K562 (cell line): Measurements from ENCODE around the gene GABARAPL2. TPM values are rescaled to one million over a fixed set of nuclear protein-coding genes. Genes with fewer than 3 reads are reported as not detected.

Experiments
- BACH1 ChIP-seq: fragments of 200-800 bp; sonication (Bioruptor generic); IDR thresholded peaks from 2 replicates; pipeline ENCODE4 v1.6.1; 2016; ENCODE audit warnings: missing genetic modification characterization, missing compliant biosample characterization
- CTCFL ChIP-seq: IDR thresholded peaks from 2 replicates; pipeline ENCODE4 v1.6.1; 2011; ENCODE audit warnings: borderline replicate concordance, low read depth, mild to moderate bottlenecking, moderate library complexity, low read length; ENCODE audit not compliant: insufficient read depth, poor library complexity, severe bottlenecking
- DACH1 ChIP-seq: fragments of 450-650 bp; IDR thresholded peaks from 2 replicates; pipeline ENCODE4 v1.6.1; 2018; ENCODE audit not compliant: partially characterized antibody
- DNMT1 ChIP-seq: fragments of 450-650 bp; IDR thresholded peaks from 2 replicates; pipeline ENCODE4 v1.6.1; 2016; ENCODE audit warnings: antibody characterized with exemption, mild to moderate bottlenecking
- FOXJ2 ChIP-seq: fragments of 200-800 bp; sonication (Bioruptor generic); IDR thresholded peaks from 2 replicates; pipeline ENCODE4 v1.6.1; 2016; ENCODE audit warnings: missing genetic modification characterization, missing compliant biosample characterization
- FOXK2 ChIP-seq, 2 experiments: fragments of 450-650 bp; IDR thresholded peaks in 1 of 2; conservative IDR thresholded peaks in 1 of 2; 2 replicates each; pipeline ENCODE4 v1.6.1; 2016; ENCODE audit warnings: low read depth in 2 of 2, mild to moderate bottlenecking in 1 of 2
- HLTF ChIP-seq: fragments of 450-650 bp; IDR thresholded peaks from 2 replicates; pipeline ENCODE4 v1.6.1; 2016
- JUND ChIP-seq, 2 experiments: IDR thresholded peaks; 2 replicates in 1 of 2; 3 replicates in 1 of 2; pipeline ENCODE4 v1.6.1; 2011; ENCODE audit warnings: borderline replicate concordance in 2 of 2, low read depth in 2 of 2, low read length in 2 of 2, improper control_type of control experiment in 1 of 2, missing biosample characterization in 1 of 2, missing genetic modification characterization in 1 of 2, missing genetic modification reagents in 1 of 2
- KDM4B ChIP-seq, 2 experiments: fragments of 450-650 bp in 1 of 2; sonication (generic) in 1 of 2; IDR thresholded peaks; 2 replicates each; pipeline ENCODE4 v1.6.1; 2016 to 2017; ENCODE audit warnings: borderline replicate concordance in 2 of 2, antibody characterized with exemption in 1 of 2, low read depth in 1 of 2, mild to moderate bottlenecking in 1 of 2
- MAFK ChIP-seq: IDR thresholded peaks from 2 replicates; pipeline ENCODE4 v1.6.1; 2011; ENCODE audit warnings: low read length, improper control_type of control experiment
- NKRF ChIP-seq: fragments of 450-650 bp; IDR thresholded peaks from 2 replicates; pipeline ENCODE4 v1.6.1; 2016; ENCODE audit warnings: borderline replicate concordance
- PHF8 ChIP-seq: fragments of 200-600 bp; sonication (generic); IDR thresholded peaks from 2 replicates; pipeline ENCODE4 v1.6.1; 2012; ENCODE audit warnings: mixed run types, mild to moderate bottlenecking, inconsistent platforms, low read length, moderate library complexity, borderline replicate concordance
- POLR2G ChIP-seq: fragments of 200-400 bp; formaldehyde crosslinking; IDR thresholded peaks from 2 replicates; pipeline ENCODE4 v1.6.1; 2017; ENCODE audit warnings: low read depth, mild to moderate bottlenecking, antibody characterized with exemption, low read length, moderate library complexity
- RBM39 ChIP-seq: fragments of 200-400 bp; formaldehyde crosslinking; optimal IDR thresholded peaks from 2 replicates; pipeline ENCODE3; 2018; ENCODE audit warnings: low read depth, low read length
- RFX7 ChIP-seq: fragments of 250-450 bp; sonication (Bioruptor Pico); IDR thresholded peaks from 2 replicates; pipeline ENCODE4 v1.5.1; 2021; ENCODE audit warnings: mild to moderate bottlenecking
- SMARCB1 ChIP-seq: IDR thresholded peaks from 2 replicates; pipeline ENCODE4 v1.6.1; 2011; ENCODE audit warnings: improper control_type of control experiment, low read depth; ENCODE audit not compliant: insufficient read length
- ZNF518B ChIP-seq: fragments of 250-450 bp; sonication (Bioruptor Pico); IDR thresholded peaks from 2 replicates; pipeline ENCODE4 v1.5.0; 2021; ENCODE audit warnings: mild to moderate bottlenecking, moderate library complexity
- polyA plus RNA-seq, 8 experiments: library from polyadenylated mRNA; depleted of rRNA in 4 of 8; stranded (reverse) in 5 of 8; unstranded in 3 of 8; fragments of >200 nt; fragmentation: Nextera tagmentation in 2 of 8; fragmentation: Illumina TruSeq in 1 of 8; extraction: Ambion mirVana in 2 of 8; extraction: Trizol in 1 of 8; gene quantifications; 2 replicates each; pipeline versions ENCODE4 v1.2.1 to v1.2.3, GENCODE V29; 2011 to 2014; ENCODE audit warnings: inconsistent platforms in 1 of 8, missing spikeins in 1 of 8
- total RNA-seq, 7 experiments: library from RNA; depleted of rRNA in 6 of 7; stranded (reverse); fragments of >200 nt in 6 of 7; fragmentation: Illumina TruSeq in 2 of 7; extraction: Trizol in 2 of 7; gene quantifications; 2 replicates each; pipeline versions ENCODE4 v1.2.1 to v1.2.3, GENCODE V29; 2011 to 2021; ENCODE audit warnings: low replicate concordance in 1 of 7
- TF ChIP-seq, protein P1 (sequence below): fragments of 200-800 bp; sonication (Bioruptor generic); IDR thresholded peaks from 2 replicates; pipeline ENCODE4 v1.6.1; 2017; ENCODE audit warnings: missing genetic modification characterization, missing compliant biosample characterization

GABARAPL2 gene
- total and polyA plus RNA-seq, 9 of the 15 experiments (the other 6 are each of a cell fraction or from before 2014, with no cell fraction given) = 42.1 to 288 (median 91.8) TPM

DNA sequence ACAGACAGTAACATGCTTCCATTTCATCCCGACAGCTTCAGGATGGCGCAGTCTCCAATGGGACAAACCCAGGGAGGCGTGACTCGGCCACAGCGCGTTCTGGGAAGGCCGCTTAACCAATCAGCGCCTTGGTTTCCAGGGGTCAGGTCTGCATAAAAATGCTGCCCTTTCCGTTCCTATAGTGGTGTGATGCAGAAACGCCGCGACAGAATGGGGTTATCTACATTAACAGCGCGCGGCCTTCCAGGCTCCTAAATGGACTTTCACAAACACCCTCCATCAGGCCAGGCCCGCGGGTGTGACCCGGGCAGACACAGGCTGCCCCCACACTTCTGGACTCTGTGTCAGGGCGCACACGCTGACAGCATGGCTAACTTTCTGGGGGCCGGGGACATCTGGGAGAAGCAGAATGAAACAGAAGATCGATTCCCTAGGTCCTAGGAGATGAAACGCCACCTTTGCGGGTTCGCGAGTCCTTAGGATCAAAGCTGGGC, 10.9 kb upstream of the GABARAPL2 start (continued):
- TF ChIP-seq NKRF = 0 out of 2 replicates have a peak, but pooled peaks have one; percentile 15
- TF ChIP-seq BACH1 (tag) = no peak
- no peak for TF ChIP-seq DACH1
- no peak for TF ChIP-seq CTCFL
- TF ChIP-seq FOXJ2 (tag) = no peak
- TF ChIP-seq ZNF518B (CRISPR knock-in tag) = no peak
- no peak for TF ChIP-seq RBM39
- TF ChIP-seq JUND (IDR thresholded peaks at IDR 0.05; ENCODE audit: borderline replicate concordance, low read depth, low read length) = 0 out of 2 replicates have a peak, but pooled peaks have one; percentile 13
- no peak for TF ChIP-seq JUND (tag; IDR thresholded peaks at IDR 0.05; ENCODE audit: borderline replicate concordance, low read depth, low read length)
- no peak for TF ChIP-seq MAFK
- TF ChIP-seq, protein P1, sequence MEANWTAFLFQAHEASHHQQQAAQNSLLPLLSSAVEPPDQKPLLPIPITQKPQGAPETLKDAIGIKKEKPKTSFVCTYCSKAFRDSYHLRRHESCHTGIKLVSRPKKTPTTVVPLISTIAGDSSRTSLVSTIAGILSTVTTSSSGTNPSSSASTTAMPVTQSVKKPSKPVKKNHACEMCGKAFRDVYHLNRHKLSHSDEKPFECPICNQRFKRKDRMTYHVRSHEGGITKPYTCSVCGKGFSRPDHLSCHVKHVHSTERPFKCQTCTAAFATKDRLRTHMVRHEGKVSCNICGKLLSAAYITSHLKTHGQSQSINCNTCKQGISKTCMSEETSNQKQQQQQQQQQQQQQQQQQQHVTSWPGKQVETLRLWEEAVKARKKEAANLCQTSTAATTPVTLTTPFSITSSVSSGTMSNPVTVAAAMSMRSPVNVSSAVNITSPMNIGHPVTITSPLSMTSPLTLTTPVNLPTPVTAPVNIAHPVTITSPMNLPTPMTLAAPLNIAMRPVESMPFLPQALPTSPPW (CRISPR knock-in tag) = peak; percentile 27; the same call in 1 of the 2 replicates
- TF ChIP-seq RFX7 = no peak
- TF ChIP-seq HLTF = no peak
- peak; percentile 49 to 68; a peak in 3 of 4 replicates for TF ChIP-seq FOXK2 (conservative IDR thresholded peaks at IDR 0.05 in 1 of 2, IDR thresholded peaks at IDR 0.05 in 1 of 2; ENCODE audit: low read depth in 2 of 2)
- peak; percentile 62; the same call in 1 of the 2 replicates for TF ChIP-seq POLR2G
- peak; percentile 65; the same call in 1 of the 2 replicates for TF ChIP-seq PHF8
- no peak for TF ChIP-seq KDM4B (IDR thresholded peaks at IDR 0.05; ENCODE audit: borderline replicate concordance in 2 of 2, low read depth in 1 of 2)
- TF ChIP-seq DNMT1 = no peak
- TF ChIP-seq SMARCB1 = no peak
